Sigmoid colon (tissue), 4 donors: Measurements from ENCODE around the gene FOXN3.
"Not testable (repeated sequence)": the region's sequence is repeated elsewhere in the genome, so short reads cannot be mapped to it uniquely, and the experiment has no call there.

ENCODE experiments used
- POLR2AphosphoS5 ChIP-seq, 4 donors: sonication (generic); formaldehyde crosslinking; IDR thresholded peaks; one replicate each; pipeline ENCODE4 v1.6.1; 2017; ENCODE audit warnings: antibody characterized with exemption in 4 of 4
- TF ChIP-seq, protein P1 (sequence below), 4 experiments: fragments of 450-650 bp in 3 of 4; fragments of 200-600 bp in 1 of 4; IDR thresholded peaks; one replicate each; pipeline ENCODE4 v1.5.1; 2016 to 2019; ENCODE audit warnings: antibody characterized with exemption in 4 of 4, mild to moderate bottlenecking in 3 of 4, moderate library complexity in 2 of 4

DNA sequence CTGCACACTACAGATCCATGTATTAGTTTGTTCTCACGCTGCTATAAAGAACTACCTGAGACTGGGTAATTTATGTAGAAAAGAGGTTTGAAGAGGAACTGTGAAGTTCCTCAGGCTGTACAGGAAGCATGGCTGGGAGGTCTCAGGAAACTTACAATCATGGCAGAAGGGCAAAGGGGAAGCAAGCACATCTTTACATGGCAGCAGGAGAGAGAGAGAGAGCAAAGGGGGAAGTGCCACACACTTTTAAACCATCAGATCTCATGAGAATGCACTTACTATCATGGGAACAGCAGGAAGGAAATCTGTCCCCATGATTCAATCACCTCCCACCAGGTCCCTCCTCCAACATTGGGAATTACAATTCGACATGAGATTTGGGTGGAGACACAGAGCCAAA is 265.3 kb downstream of the FOXN3 start:
- TF ChIP-seq, protein P1, sequence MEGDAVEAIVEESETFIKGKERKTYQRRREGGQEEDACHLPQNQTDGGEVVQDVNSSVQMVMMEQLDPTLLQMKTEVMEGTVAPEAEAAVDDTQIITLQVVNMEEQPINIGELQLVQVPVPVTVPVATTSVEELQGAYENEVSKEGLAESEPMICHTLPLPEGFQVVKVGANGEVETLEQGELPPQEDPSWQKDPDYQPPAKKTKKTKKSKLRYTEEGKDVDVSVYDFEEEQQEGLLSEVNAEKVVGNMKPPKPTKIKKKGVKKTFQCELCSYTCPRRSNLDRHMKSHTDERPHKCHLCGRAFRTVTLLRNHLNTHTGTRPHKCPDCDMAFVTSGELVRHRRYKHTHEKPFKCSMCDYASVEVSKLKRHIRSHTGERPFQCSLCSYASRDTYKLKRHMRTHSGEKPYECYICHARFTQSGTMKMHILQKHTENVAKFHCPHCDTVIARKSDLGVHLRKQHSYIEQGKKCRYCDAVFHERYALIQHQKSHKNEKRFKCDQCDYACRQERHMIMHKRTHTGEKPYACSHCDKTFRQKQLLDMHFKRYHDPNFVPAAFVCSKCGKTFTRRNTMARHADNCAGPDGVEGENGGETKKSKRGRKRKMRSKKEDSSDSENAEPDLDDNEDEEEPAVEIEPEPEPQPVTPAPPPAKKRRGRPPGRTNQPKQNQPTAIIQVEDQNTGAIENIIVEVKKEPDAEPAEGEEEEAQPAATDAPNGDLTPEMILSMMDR (IDR thresholded peaks at IDR 0.05) = not testable (repeated sequence)
- not testable (repeated sequence) for TF ChIP-seq POLR2AphosphoS5 (IDR thresholded peaks at IDR 0.05)
